ENCODE data around the gene DDX10. TPM values are rescaled to one million over a fixed set of nuclear protein-coding genes. Genes with fewer than 3 reads are reported as not detected.

The DDX10 gene
- total and polyA plus RNA-seq, 2 experiments from 2014 or later = 32.4 to 37.8 TPM

DNA sequence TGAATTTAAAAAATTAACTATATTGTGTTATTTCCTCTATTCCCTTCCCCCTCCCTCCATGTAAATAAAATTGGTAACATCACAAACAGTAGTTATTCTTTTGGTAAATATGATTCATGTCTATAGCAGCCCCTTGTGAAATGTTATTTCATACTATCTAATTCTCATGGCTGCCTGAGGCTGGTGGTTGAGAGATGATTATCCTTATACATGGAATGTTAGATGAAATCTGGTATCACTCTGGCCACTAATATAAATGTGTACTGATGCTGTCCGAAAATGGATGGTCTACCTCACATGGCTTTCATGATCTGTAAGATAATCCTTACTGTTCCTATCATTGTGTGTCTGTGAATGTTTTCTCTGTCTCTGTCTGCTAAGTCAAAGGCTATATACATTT is 46.3 kb upstream of the DDX10 start:
- H3K27ac Mint-ChIP-seq = no peak overlapping the region
- Histone ChIP-seq H3K27ac (ENCODE audit: low read depth) (no peak overlapping the region), H3K4me1 (ENCODE audit: insufficient read depth) (no peaks in the 10 kb centered on the region), H3K9me2 (ENCODE audit: insufficient read depth) (no peaks in the 10 kb centered on the region), H3K79me2 (replicated peaks; ENCODE audit: insufficient read depth) (no peaks in the 10 kb centered on the region), H3K36me3 (ENCODE audit: insufficient read depth) (no peaks in the 10 kb centered on the region), H3F3A (replicated peaks; ENCODE audit: low read depth) (no peaks in the 10 kb centered on the region), H3K4me2 (no peak overlapping the region), H2AFZ (no peak overlapping the region), H4K20me1 (replicated peaks; ENCODE audit: insufficient read depth) (no peaks in the 10 kb centered on the region), H3K4me3 (no peak overlapping the region), H3K27me3 (ENCODE audit: insufficient read depth) (no peaks in the 10 kb centered on the region)
- H3K27me3 Mint-ChIP-seq (ENCODE audit: insufficient read depth, low read depth, poor library complexity) = no peaks in the 10 kb centered on the region
- no peaks in the 10 kb centered on the region for H3K36me3 Mint-ChIP-seq (ENCODE audit: low read depth)
- no peaks in the 10 kb centered on the region for H3K9me3 Mint-ChIP-seq
- no peak overlapping the region for H3K4me3 Mint-ChIP-seq
- ATAC-seq (no peak), DNase-seq (ENCODE audit: low spot score) (no peak)
- no peaks in the 10 kb centered on the region for H3K4me1 Mint-ChIP-seq
- TF ChIP-seq NANOG (IDR thresholded peaks at IDR 0.05; ENCODE audit: borderline replicate concordance) (no peak), CREB1 (CRISPR knock-in tag; IDR thresholded peaks at IDR 0.05; ENCODE audit: low read depth) (no peak), EZH2 (IDR thresholded peaks at IDR 0.05; ENCODE audit: low read depth, unreplicated experiment) (no peak), JUNB (IDR thresholded peaks at IDR 0.05; ENCODE audit: unreplicated experiment) (no peak), POLR2AphosphoS5 (IDR thresholded peaks at IDR 0.05; ENCODE audit: low read depth) (no peak), STAT1 (IDR thresholded peaks at IDR 0.05; ENCODE audit: unreplicated experiment) (no peak), ZNF331 (CRISPR knock-in tag; IDR thresholded peaks at IDR 0.05; ENCODE audit: low read depth) (no peak), ZNF114 (CRISPR knock-in tag; IDR thresholded peaks at IDR 0.05) (no peak), EZH2phosphoT487 (IDR thresholded peaks at IDR 0.05; ENCODE audit: unreplicated experiment) (no peak)
- TF ChIP-seq, protein P1, sequence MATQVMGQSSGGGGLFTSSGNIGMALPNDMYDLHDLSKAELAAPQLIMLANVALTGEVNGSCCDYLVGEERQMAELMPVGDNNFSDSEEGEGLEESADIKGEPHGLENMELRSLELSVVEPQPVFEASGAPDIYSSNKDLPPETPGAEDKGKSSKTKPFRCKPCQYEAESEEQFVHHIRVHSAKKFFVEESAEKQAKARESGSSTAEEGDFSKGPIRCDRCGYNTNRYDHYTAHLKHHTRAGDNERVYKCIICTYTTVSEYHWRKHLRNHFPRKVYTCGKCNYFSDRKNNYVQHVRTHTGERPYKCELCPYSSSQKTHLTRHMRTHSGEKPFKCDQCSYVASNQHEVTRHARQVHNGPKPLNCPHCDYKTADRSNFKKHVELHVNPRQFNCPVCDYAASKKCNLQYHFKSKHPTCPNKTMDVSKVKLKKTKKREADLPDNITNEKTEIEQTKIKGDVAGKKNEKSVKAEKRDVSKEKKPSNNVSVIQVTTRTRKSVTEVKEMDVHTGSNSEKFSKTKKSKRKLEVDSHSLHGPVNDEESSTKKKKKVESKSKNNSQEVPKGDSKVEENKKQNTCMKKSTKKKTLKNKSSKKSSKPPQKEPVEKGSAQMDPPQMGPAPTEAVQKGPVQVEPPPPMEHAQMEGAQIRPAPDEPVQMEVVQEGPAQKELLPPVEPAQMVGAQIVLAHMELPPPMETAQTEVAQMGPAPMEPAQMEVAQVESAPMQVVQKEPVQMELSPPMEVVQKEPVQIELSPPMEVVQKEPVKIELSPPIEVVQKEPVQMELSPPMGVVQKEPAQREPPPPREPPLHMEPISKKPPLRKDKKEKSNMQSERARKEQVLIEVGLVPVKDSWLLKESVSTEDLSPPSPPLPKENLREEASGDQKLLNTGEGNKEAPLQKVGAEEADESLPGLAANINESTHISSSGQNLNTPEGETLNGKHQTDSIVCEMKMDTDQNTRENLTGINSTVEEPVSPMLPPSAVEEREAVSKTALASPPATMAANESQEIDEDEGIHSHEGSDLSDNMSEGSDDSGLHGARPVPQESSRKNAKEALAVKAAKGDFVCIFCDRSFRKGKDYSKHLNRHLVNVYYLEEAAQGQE (IDR thresholded peaks at IDR 0.05; ENCODE audit: unreplicated experiment) = no peak
- TF ChIP-seq, protein P2, sequence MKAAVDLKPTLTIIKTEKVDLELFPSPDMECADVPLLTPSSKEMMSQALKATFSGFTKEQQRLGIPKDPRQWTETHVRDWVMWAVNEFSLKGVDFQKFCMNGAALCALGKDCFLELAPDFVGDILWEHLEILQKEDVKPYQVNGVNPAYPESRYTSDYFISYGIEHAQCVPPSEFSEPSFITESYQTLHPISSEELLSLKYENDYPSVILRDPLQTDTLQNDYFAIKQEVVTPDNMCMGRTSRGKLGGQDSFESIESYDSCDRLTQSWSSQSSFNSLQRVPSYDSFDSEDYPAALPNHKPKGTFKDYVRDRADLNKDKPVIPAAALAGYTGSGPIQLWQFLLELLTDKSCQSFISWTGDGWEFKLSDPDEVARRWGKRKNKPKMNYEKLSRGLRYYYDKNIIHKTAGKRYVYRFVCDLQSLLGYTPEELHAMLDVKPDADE (IDR thresholded peaks at IDR 0.05) = no peak
- TF ChIP-seq, protein P3, sequence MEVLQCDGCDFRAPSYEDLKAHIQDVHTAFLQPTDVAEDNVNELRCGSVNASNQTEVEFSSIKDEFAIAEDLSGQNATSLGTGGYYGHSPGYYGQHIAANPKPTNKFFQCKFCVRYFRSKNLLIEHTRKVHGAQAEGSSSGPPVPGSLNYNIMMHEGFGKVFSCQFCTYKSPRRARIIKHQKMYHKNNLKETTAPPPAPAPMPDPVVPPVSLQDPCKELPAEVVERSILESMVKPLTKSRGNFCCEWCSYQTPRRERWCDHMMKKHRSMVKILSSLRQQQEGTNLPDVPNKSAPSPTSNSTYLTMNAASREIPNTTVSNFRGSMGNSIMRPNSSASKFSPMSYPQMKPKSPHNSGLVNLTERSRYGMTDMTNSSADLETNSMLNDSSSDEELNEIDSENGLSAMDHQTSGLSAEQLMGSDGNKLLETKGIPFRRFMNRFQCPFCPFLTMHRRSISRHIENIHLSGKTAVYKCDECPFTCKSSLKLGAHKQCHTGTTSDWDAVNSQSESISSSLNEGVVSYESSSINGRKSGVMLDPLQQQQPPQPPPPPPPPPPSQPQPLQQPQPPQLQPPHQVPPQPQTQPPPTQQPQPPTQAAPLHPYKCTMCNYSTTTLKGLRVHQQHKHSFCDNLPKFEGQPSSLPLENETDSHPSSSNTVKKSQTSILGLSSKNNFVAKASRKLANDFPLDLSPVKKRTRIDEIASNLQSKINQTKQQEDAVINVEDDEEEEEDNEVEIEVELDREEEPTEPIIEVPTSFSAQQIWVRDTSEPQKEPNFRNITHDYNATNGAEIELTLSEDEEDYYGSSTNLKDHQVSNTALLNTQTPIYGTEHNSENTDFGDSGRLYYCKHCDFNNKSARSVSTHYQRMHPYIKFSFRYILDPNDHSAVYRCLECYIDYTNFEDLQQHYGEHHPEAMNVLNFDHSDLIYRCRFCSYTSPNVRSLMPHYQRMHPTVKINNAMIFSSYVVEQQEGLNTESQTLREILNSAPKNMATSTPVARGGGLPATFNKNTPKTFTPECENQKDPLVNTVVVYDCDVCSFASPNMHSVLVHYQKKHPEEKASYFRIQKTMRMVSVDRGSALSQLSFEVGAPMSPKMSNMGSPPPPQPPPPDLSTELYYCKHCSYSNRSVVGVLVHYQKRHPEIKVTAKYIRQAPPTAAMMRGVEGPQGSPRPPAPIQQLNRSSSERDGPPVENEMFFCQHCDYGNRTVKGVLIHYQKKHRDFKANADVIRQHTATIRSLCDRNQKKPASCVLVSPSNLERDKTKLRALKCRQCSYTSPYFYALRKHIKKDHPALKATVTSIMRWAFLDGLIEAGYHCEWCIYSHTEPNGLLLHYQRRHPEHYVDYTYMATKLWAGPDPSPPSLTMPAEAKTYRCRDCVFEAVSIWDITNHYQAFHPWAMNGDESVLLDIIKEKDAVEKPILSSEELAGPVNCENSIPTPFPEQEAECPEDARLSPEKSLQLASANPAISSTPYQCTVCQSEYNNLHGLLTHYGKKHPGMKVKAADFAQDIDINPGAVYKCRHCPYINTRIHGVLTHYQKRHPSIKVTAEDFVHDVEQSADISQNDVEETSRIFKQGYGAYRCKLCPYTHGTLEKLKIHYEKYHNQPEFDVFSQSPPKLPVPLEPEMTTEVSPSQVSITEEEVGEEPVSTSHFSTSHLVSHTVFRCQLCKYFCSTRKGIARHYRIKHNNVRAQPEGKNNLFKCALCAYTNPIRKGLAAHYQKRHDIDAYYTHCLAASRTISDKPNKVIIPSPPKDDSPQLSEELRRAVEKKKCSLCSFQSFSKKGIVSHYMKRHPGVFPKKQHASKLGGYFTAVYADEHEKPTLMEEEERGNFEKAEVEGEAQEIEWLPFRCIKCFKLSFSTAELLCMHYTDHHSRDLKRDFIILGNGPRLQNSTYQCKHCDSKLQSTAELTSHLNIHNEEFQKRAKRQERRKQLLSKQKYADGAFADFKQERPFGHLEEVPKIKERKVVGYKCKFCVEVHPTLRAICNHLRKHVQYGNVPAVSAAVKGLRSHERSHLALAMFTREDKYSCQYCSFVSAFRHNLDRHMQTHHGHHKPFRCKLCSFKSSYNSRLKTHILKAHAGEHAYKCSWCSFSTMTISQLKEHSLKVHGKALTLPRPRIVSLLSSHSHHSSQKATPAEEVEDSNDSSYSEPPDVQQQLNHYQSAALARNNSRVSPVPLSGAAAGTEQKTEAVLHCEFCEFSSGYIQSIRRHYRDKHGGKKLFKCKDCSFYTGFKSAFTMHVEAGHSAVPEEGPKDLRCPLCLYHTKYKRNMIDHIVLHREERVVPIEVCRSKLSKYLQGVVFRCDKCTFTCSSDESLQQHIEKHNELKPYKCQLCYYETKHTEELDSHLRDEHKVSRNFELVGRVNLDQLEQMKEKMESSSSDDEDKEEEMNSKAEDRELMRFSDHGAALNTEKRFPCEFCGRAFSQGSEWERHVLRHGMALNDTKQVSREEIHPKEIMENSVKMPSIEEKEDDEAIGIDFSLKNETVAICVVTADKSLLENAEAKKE (CRISPR knock-in tag; IDR thresholded peaks at IDR 0.05) = no peak
- TF ChIP-seq, protein P4, sequence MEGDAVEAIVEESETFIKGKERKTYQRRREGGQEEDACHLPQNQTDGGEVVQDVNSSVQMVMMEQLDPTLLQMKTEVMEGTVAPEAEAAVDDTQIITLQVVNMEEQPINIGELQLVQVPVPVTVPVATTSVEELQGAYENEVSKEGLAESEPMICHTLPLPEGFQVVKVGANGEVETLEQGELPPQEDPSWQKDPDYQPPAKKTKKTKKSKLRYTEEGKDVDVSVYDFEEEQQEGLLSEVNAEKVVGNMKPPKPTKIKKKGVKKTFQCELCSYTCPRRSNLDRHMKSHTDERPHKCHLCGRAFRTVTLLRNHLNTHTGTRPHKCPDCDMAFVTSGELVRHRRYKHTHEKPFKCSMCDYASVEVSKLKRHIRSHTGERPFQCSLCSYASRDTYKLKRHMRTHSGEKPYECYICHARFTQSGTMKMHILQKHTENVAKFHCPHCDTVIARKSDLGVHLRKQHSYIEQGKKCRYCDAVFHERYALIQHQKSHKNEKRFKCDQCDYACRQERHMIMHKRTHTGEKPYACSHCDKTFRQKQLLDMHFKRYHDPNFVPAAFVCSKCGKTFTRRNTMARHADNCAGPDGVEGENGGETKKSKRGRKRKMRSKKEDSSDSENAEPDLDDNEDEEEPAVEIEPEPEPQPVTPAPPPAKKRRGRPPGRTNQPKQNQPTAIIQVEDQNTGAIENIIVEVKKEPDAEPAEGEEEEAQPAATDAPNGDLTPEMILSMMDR (conservative IDR thresholded peaks at IDR 0.05; ENCODE audit: low read depth in 2 of 2) = no peak
